ENCODE results near the gene CDKN2AIP.
"Not testable (repeated sequence)": the region's sequence is repeated elsewhere in the genome, so short reads cannot be mapped to it uniquely, and the experiment has no call there.

The CDKN2AIP gene

DNA sequence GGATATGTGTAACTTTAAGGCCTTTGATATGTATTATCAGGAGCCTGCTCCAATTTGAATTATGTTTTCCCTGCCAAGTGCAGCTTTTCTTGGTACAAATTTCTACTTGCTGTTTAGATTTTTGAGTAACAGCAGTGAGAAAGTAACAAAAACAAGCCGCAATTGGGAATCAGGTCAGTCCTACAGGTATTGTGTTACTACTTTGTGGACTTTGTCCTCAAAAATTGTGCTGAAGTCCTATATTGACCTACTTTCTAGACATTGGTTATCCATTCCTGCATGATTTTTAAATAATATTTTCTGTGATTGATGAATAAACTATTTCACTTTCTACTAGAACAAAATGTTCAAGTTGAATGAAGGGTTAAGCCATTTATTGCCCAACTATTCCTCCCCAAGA, 5.7 kb downstream of the CDKN2AIP start:
- no peak overlapping the region for H2AK5ac ChIP-seq (ENCODE audit: low read depth, low read length)
- no peak overlapping the region for H2BK15ac ChIP-seq (ENCODE audit: low read length)
- H3K36me3 ChIP-seq (replicated peaks in 1 of 2; ENCODE audit: control insufficient read depth in 2 of 2, insufficient read depth in 2 of 2, low read length in 2 of 2): peaks cover 13 to 90% of the 10 kb centered on the region in 2 donors
- no peak overlapping the region for H3K4ac ChIP-seq (ENCODE audit: low read length)
- no peak overlapping the region for H2AFZ ChIP-seq (ENCODE audit: low read length)
- H4K8ac ChIP-seq (ENCODE audit: low read depth, low read length): no peak overlapping the region
- no peak overlapping the region for H2BK120ac ChIP-seq (ENCODE audit: low read depth, low read length)
- H2BK5ac ChIP-seq (ENCODE audit: low read length): no peak overlapping the region
- H2BK12ac ChIP-seq (ENCODE audit: low read length): no peak overlapping the region
- no peak overlapping the region for H4K91ac ChIP-seq (ENCODE audit: low read depth, low read length, poor library complexity)
- no peak overlapping the region for H3K27ac ChIP-seq (replicated peaks; ENCODE audit: low read length)
- no peaks in the 10 kb centered on the region for H3K9me3 ChIP-seq (replicated peaks in 1 of 2; ENCODE audit: control insufficient read depth in 2 of 2, insufficient read depth in 1 of 2, low read depth in 1 of 2, low read length in 2 of 2)
- H3K4me2 ChIP-seq (ENCODE audit: insufficient read depth, low read length, poor library complexity, severe bottlenecking): no peak overlapping the region
- no peaks in the 10 kb centered on the region for H3K27me3 ChIP-seq (ENCODE audit: control insufficient read depth in 3 of 3, insufficient read depth in 3 of 3, low read depth in 1 of 3, low read length in 3 of 3)
- H3K9ac ChIP-seq (ENCODE audit: low read depth, low read length, poor library complexity): no peak overlapping the region
- no peak overlapping the region for H3K23ac ChIP-seq (ENCODE audit: low read depth, low read length, poor library complexity)
- H3K4me3 ChIP-seq (ENCODE audit: low read length in 2 of 2): no peak overlapping the region
- H3K4me1 ChIP-seq (ENCODE audit: control insufficient read depth in 2 of 2, insufficient read depth in 1 of 2, low read depth in 1 of 2, low read length in 2 of 2): peaks cover 0 to 9% of the 10 kb centered on the region in 2 donors
- H3K79me1 ChIP-seq (ENCODE audit: low read depth, low read length): peaks cover 1% of the 10 kb centered on the region
- H3K14ac ChIP-seq (ENCODE audit: low read length): no peak overlapping the region
- no CpG with 5 or more reads among the region's 1 CpG for WGBS, 2 donors (ENCODE audit: extremely low coverage in 2 of 2, insufficient read length in 2 of 2, insufficient replicate concordance in 1 of 2)
- DNase-seq (ENCODE audit: low spot score): no peak
- H3K18ac ChIP-seq (ENCODE audit: low read length): no peak overlapping the region

DNA sequence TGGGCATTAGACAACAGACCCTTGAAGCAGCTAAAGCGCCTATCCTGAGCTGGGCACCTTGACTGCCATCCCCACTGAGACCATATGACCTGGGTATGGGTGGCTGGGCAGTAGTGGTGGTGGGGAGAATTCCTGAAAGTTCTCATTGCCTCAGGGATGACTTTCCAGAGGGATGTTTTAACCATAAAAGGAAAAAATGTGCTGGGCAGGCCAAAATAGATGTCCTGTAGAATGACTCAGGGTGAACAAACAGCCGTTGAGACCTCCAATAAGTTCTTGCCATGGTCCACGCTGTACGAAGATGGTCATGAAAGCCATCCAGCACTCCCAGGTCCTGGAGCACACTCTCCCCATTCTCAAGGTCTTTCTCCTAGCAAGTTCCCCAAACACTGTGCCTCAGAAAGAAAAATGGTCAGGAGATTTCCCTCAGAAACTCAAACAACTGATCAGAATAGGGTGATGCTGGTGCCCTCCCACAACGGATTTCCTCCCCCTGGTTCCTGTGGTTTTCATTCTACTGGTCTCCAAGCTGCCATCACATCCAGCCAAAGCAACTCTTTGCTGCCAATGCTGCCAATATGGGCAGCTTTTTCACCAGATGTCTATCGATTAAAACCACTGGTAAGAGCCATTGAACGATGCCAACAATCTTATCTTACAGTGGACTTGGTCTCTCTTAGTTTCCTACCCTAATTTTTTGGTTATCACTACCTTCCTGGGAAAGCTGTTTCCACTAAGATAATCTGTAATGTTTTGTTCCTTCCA, 11.2 kb downstream of the CDKN2AIP start:
- H3K4me1 ChIP-seq (ENCODE audit: control insufficient read depth in 2 of 2, insufficient read depth in 1 of 2, low read depth in 1 of 2, low read length in 2 of 2): no peaks in the 10 kb centered on the region
- H3K79me1 ChIP-seq (ENCODE audit: low read depth, low read length): no peaks in the 10 kb centered on the region
- no peak overlapping the region for H3K9ac ChIP-seq (ENCODE audit: low read depth, low read length, poor library complexity)
- H2BK120ac ChIP-seq (ENCODE audit: low read depth, low read length): no peak overlapping the region
- H3K9me3 ChIP-seq (replicated peaks in 1 of 2; ENCODE audit: control insufficient read depth in 2 of 2, insufficient read depth in 1 of 2, low read depth in 1 of 2, low read length in 2 of 2): no peaks in the 10 kb centered on the region
- no peak for DNase-seq (ENCODE audit: low spot score)
- peaks cover 2 to 38% of the 10 kb centered on the region in 2 donors for H3K36me3 ChIP-seq (replicated peaks in 1 of 2; ENCODE audit: control insufficient read depth in 2 of 2, insufficient read depth in 2 of 2, low read length in 2 of 2)
- H4K8ac ChIP-seq (ENCODE audit: low read depth, low read length): no peak overlapping the region
- no peak overlapping the region for H2BK12ac ChIP-seq (ENCODE audit: low read length)
- H3K4me3 ChIP-seq (ENCODE audit: low read length in 2 of 2): no peak overlapping the region
- H2AK5ac ChIP-seq (ENCODE audit: low read depth, low read length): no peak overlapping the region
- H3K27ac ChIP-seq (replicated peaks; ENCODE audit: low read length): no peak overlapping the region
- no peak overlapping the region for H3K4me2 ChIP-seq (ENCODE audit: insufficient read depth, low read length, poor library complexity, severe bottlenecking)
- no peak overlapping the region for H2BK5ac ChIP-seq (ENCODE audit: low read length)
- H3K4ac ChIP-seq (ENCODE audit: low read length): no peak overlapping the region
- H3K18ac ChIP-seq (ENCODE audit: low read length): no peak overlapping the region
- H3K14ac ChIP-seq (ENCODE audit: low read length): no peak overlapping the region
- H3K27me3 ChIP-seq (ENCODE audit: control insufficient read depth in 3 of 3, insufficient read depth in 3 of 3, low read depth in 1 of 3, low read length in 3 of 3): no peaks in the 10 kb centered on the region
- no peak overlapping the region for H2AFZ ChIP-seq (ENCODE audit: low read length)
- no CpG with 5 or more reads among the region's 7 CpGs for WGBS, 2 donors (ENCODE audit: extremely low coverage in 2 of 2, insufficient read length in 2 of 2, insufficient replicate concordance in 1 of 2)
- no peak overlapping the region for H2BK15ac ChIP-seq (ENCODE audit: low read length)
- H3K23ac ChIP-seq (ENCODE audit: low read depth, low read length, poor library complexity): no peak overlapping the region
- H4K91ac ChIP-seq (ENCODE audit: low read depth, low read length, poor library complexity): no peak overlapping the region

DNA sequence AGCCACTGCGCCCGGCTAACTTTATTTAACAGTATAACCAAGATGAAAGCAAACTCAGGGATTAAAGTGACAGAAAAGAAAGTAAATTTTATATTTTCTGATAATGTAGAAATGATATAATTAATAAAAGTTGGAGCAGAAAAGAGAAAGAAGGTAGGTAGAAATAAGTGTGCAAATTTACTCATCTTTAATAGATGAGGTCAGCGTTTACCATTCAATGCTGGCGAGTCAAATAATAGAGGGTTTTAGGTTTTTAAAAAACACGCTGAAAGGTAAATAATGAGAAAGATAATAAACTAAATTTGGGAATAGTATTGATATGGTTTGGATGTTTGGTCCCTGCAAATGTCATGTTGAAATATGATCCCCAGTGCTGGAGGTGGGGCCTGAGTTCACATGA, 13.6 kb downstream of the CDKN2AIP start:
- no peak overlapping the region for H4K91ac ChIP-seq (ENCODE audit: low read depth, low read length, poor library complexity)
- no peak overlapping the region for H2BK15ac ChIP-seq (ENCODE audit: low read length)
- H4K8ac ChIP-seq (ENCODE audit: low read depth, low read length): no peak overlapping the region
- no peak overlapping the region for H2BK120ac ChIP-seq (ENCODE audit: low read depth, low read length)
- no peak overlapping the region for H3K14ac ChIP-seq (ENCODE audit: low read length)
- no peaks in the 10 kb centered on the region for H3K4me1 ChIP-seq (ENCODE audit: control insufficient read depth in 2 of 2, insufficient read depth in 1 of 2, low read depth in 1 of 2, low read length in 2 of 2)
- H2BK12ac ChIP-seq (ENCODE audit: low read length): no peak overlapping the region
- no peak overlapping the region for H2BK5ac ChIP-seq (ENCODE audit: low read length)
- H3K4me2 ChIP-seq (ENCODE audit: insufficient read depth, low read length, poor library complexity, severe bottlenecking): no peak overlapping the region
- no peak overlapping the region for H3K23ac ChIP-seq (ENCODE audit: low read depth, low read length, poor library complexity)
- no peaks in the 10 kb centered on the region for H3K27me3 ChIP-seq (ENCODE audit: control insufficient read depth in 3 of 3, insufficient read depth in 3 of 3, low read depth in 1 of 3, low read length in 3 of 3)
- no peaks in the 10 kb centered on the region for H3K9me3 ChIP-seq (replicated peaks in 1 of 2; ENCODE audit: control insufficient read depth in 2 of 2, insufficient read depth in 1 of 2, low read depth in 1 of 2, low read length in 2 of 2)
- H3K9ac ChIP-seq (ENCODE audit: low read depth, low read length, poor library complexity): no peak overlapping the region
- H3K4ac ChIP-seq (ENCODE audit: low read length): no peak overlapping the region
- H3K36me3 ChIP-seq (replicated peaks in 1 of 2; ENCODE audit: control insufficient read depth in 2 of 2, insufficient read depth in 2 of 2, low read length in 2 of 2): peaks cover 0 to 16% of the 10 kb centered on the region in 2 donors
- no peaks in the 10 kb centered on the region for H3K79me1 ChIP-seq (ENCODE audit: low read depth, low read length)
- H3K27ac ChIP-seq (replicated peaks; ENCODE audit: low read length): no peak overlapping the region
- no peak overlapping the region for H3K4me3 ChIP-seq (ENCODE audit: low read length in 2 of 2)
- H3K18ac ChIP-seq (ENCODE audit: low read length): no peak overlapping the region
- no peak for DNase-seq (ENCODE audit: low spot score)
- no peak overlapping the region for H2AK5ac ChIP-seq (ENCODE audit: low read depth, low read length)
- H2AFZ ChIP-seq (ENCODE audit: low read length): no peak overlapping the region
- WGBS, 2 donors (ENCODE audit: extremely low coverage in 2 of 2, insufficient read length in 2 of 2, insufficient replicate concordance in 1 of 2): no CpG with 5 or more reads among the region's 5 CpGs

DNA sequence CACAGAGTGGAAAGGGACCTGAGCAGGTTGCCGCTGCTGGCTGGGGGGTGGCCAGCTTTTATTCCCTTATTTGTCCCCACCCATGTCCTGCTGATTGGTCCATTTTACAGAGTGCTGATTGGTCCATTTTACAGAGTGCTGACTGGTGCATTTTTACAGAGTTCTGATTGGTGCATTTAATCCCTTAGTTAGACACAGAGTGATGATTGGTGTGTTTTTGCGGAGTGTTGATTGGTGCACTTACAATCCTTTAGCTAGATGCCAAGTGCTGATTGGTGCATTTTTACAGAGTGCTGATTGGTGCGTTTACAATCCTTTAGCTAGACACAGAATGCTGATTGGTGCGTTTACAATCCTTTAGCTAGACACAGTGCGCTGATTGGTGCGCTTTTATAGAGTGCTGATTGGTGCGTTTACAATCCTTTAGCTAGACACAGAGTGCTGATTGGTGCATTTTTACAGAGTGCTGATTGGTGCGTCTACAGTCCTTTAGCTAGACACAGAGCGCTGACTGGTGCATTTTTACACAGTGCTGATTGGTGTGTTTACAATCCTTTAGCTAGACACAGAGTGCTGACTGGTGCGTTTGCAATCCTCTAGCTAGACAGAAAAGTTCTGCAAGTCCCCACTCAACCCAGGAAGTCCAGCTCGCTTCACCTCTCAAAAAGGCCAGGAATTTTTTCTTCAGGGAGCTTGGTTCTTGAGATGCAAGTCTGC, 19.6 kb downstream of the CDKN2AIP start:
- H3K9ac ChIP-seq (ENCODE audit: low read depth, low read length, poor library complexity); H3K18ac ChIP-seq (ENCODE audit: low read length); H4K91ac ChIP-seq (ENCODE audit: low read depth, low read length, poor library complexity); DNase-seq (ENCODE audit: low spot score); H3K23ac ChIP-seq (ENCODE audit: low read depth, low read length, poor library complexity); H3K27me3 ChIP-seq (ENCODE audit: control insufficient read depth in 3 of 3, insufficient read depth in 3 of 3, low read depth in 1 of 3, low read length in 3 of 3); H3K27ac ChIP-seq (replicated peaks; ENCODE audit: low read length); H3K4me2 ChIP-seq (ENCODE audit: insufficient read depth, low read length, poor library complexity, severe bottlenecking); H3K14ac ChIP-seq (ENCODE audit: low read length); H3K79me1 ChIP-seq (ENCODE audit: low read depth, low read length); H3K4me1 ChIP-seq (ENCODE audit: control insufficient read depth in 2 of 2, insufficient read depth in 1 of 2, low read depth in 1 of 2, low read length in 2 of 2); H2BK12ac ChIP-seq (ENCODE audit: low read length); H3K9me3 ChIP-seq (replicated peaks in 1 of 2; ENCODE audit: control insufficient read depth in 2 of 2, insufficient read depth in 1 of 2, low read depth in 1 of 2, low read length in 2 of 2); H4K8ac ChIP-seq (ENCODE audit: low read depth, low read length); H2AK5ac ChIP-seq (ENCODE audit: low read depth, low read length); H2AFZ ChIP-seq (ENCODE audit: low read length); H2BK5ac ChIP-seq (ENCODE audit: low read length); H3K4me3 ChIP-seq (ENCODE audit: low read length in 2 of 2); H3K4ac ChIP-seq (ENCODE audit: low read length); H2BK15ac ChIP-seq (ENCODE audit: low read length); H2BK120ac ChIP-seq (ENCODE audit: low read depth, low read length); H3K36me3 ChIP-seq (replicated peaks in 1 of 2; ENCODE audit: control insufficient read depth in 2 of 2, insufficient read depth in 2 of 2, low read length in 2 of 2): not testable (repeated sequence)
- WGBS, 2 donors (ENCODE audit: extremely low coverage in 2 of 2, insufficient read length in 2 of 2, insufficient replicate concordance in 1 of 2): no CpG with 5 or more reads among the region's 11 CpGs

Data from neuronal stem cell (in vitro differentiated cells).